G401 (cell line): ENCODE results near the gene HAUS3. TPM values are rescaled to one million over a fixed set of nuclear protein-coding genes. Genes with fewer than 3 reads are reported as not detected.
A peak's percentile ranks its signal among the peaks of the same experiment; 100 is the strongest.

Experiments used
- DNase-seq: peaks from one replicate; pipeline ENCODE4 v3.0.0-alpha.2; 2015; ENCODE audit warnings: low spot score
- in situ Hi-C: cut with HindIII; loops from 2 replicates; pipeline ENCODE4 v1.10.0; 2016; ENCODE audit warnings: low sequenced_read_pairs, mixed read lengths
- total RNA-seq: library from RNA; depleted of rRNA; stranded (reverse); fragments of >200 nt; shearing (Covaris generic); gene quantifications from 2 replicates; pipeline ENCODE4 v1.2.3, GENCODE V29; 2014; rRNA removed

Gene HAUS3, protein sequence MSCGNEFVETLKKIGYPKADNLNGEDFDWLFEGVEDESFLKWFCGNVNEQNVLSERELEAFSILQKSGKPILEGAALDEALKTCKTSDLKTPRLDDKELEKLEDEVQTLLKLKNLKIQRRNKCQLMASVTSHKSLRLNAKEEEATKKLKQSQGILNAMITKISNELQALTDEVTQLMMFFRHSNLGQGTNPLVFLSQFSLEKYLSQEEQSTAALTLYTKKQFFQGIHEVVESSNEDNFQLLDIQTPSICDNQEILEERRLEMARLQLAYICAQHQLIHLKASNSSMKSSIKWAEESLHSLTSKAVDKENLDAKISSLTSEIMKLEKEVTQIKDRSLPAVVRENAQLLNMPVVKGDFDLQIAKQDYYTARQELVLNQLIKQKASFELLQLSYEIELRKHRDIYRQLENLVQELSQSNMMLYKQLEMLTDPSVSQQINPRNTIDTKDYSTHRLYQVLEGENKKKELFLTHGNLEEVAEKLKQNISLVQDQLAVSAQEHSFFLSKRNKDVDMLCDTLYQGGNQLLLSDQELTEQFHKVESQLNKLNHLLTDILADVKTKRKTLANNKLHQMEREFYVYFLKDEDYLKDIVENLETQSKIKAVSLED
- 12.3 and 15.5 TPM in 2 replicates for total RNA-seq

DNA sequence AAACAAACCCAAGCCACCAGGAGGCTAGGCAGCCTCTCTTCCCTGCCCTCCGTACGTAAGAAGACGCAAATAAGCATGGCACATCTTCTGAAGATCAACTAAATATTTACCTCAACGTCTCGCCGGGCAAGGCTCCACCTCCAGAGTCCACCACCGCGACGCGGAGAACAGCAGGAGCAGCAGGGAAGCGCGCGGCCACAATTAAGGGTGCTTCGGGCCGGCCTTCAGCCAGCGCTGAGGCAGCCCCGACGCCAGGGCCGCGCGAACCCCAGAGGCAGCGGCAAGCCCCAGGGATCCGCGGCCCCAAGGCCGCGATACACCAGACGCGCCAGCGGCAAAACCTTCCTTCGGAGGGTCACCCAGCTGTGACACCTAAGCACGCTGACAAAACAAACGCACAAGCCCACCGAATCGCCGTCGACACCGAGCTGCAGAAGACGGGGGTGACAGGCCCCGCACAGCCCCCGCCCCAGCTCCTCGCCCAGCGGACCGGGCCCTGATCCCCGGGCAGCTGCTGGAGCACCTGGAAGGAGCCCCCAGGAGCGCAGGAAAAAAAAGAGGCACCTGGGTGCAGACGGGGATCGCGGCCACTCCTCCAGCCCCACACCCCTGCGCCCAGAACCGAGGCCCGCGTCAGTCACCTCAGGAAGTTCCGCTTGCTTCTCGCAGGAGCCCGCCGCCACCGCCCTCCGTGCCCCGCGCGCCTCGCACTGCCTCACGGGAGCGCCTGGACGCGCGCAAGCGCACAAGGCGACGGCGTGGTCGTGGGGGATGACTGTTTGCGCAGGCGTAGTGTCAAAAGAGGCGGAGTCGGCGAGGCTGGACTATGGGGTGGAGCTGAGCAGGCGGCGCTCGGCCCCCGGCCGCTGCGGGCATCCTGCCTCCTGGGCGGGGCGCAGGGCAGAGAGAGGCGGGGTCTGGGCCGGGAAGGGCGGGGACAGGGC, at the start of gene HAUS3, which contains the start of gene POLN:
Gene HAUS3, minus strand, starts transcription at position 712 of the 944 bp plus-strand sequence. CDS start 1,175 bp downstream, outside the sequence.
Gene POLN, minus strand, starts transcription at position 712 of the 944 bp plus-strand sequence. CDS start 12,890 bp downstream, outside the sequence.
- peak; percentile 96 for DNase-seq
- in situ Hi-C loops = loop anchor here (10.0 kb wide), 3 partner anchors 63 to 213 kb away; no protein-coding TSS in a partner anchor

DNA sequence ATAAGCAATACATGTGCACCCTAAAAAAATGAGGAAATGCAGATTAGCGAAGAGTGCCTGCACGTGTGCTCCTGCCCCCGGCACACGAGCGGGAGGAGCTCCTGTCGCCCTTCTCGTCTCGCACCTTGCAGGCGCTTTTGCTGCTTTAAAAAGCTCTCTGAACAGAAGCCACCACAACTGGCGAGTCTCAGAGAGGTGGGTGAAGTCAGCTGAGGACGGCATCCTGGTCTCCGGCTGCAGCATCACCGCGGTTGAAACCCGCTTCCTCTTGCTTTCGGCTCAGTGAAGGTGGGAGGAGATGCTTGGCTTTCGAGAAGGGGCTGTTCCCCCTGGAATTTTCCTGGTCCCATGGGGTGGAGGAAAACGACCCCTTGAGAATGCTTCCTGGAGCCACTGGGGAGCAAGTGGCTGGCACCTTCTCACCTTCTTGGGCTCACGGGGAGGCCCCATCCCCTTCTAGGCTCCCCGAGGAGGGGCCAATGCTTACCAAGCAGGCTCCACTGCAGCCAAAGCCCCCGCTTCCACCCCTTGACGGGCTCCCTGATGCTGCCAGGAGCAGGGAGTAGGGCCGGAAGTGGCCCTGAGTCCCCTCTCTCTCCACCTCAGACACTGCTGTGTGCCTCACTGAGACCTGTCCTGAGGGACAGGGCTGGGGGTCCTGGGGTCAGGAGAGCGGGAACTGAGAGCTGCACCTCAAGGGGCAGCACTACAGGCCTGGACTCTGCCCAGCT, 49.2 kb upstream of the HAUS3 start:
- DNase-seq = no peak

DNA sequence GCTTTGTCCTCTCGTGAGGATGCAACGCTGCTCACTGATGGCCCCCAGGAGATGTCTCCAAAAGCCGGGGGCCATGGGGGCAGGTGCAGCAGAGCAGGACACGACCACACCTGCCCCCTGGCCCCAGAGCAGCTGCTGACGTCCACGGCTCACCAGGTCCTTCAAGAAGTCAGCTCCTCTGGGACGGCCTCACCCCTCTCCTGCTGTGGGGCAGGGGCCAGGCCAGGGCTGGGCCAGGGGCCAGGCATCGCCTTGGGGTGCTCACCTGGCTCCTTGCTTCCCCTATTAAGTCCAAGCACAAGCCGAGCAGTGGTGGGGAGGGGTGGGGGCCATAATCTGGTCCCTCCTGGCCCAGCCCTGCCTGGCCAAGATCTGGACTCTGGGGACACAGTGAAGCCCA, 48.6 kb upstream of the HAUS3 start:
- DNase-seq = no peak
- in situ Hi-C loops = no loop called here

More for the DNA sequence above, 49.2 kb upstream of the HAUS3 start:
- in situ Hi-C loops = no loop called here

DNA sequence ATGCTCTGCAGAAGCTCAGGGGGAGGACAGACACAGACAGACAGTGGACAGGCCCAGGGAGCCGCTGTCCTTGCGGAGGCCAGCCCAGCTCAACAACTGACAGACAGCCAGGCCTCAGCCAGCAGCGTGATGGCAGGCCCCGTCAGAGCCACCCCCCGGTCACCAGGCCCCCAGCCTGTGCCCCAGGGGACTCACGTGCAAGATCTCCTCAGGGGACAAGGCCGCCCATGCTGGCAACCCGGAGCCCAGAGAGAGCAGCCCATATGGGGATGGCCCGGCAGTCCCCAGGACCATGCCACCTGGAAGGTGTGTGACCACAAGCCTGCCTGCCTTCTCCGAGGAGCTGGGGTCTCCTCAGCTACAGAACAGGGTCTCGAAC, 48.0 kb upstream of the HAUS3 start:
- DNase-seq = no peak
- in situ Hi-C loops = no loop called here

DNA sequence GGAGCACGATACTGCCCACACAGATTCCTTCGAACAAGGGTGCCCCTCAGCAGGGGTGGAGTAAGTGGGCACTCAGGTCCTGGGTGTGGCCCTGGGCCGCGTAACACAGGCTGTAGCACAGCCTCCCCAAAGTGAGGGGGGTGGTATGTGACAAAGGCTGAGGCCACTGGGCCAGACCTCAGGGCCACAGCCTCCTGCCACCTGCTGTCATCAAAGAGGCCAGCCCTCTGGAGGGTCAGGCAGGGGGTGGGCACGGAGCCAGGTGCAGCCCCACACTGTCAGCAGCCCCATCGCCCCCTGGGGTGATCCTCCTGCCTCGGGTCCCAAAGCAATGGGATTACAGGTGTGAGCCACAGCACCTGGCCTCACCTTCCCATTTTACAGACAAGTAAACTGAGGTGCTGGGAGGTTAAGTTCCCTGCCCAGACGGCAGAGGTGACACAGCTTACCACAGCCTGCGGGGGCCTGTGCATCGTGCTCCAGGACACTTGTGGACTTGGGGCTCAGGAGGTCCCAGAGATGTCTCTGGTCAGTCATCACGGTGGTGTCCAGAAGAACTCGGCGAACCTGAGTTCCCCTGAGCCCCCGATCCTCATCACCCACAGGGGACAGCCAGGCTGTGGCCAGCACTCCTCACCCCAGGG, 47.5 kb upstream of the HAUS3 start:
- in situ Hi-C loops = no loop called here

DNA sequence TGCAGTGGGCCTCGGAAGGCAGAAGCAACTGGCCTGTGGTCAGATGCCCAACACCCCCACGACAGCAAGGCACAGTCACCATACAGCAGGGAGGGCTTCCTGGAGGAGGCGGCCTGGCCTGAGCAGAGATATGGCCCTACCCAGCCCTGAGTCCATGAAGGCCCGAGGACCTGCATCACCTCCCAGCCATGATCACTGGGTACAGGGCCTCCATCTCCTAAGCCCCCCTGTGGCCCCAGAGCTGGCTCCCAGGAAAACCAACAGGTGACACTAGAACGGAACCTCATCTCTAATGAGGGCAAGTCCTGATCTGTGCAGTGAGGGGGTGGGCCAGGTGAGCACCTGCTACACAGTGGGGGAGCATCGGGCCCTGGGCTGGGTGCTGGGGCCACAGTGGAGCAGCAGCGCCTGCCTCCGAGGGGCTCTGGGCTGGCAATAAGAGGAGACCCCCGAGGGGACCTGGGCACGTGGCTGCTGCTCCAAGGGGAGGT, 46.2 kb upstream of the HAUS3 start:
- in situ Hi-C loops = no loop called here
- DNase-seq = no peak

More for the DNA sequence above, 47.5 kb upstream of the HAUS3 start:
- no peak for DNase-seq

DNA sequence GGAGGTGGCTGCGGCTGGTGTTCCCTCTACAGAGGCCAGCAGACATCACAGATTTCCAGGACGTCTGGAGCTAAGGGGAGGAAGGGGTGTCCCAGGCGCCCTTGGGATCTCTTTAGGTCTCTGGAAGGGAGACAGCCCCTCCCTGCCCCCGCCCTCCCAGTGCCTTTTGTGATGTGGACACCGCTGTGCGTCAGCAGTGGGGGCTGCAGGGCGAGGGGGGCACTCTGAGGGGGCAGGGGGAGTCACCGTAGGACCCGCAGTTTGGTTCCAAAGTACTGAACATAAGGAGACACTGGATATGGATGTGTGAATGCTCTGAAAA, 45.6 kb upstream of the HAUS3 start:
- in situ Hi-C loops = no loop called here
- DNase-seq = no peak

DNA sequence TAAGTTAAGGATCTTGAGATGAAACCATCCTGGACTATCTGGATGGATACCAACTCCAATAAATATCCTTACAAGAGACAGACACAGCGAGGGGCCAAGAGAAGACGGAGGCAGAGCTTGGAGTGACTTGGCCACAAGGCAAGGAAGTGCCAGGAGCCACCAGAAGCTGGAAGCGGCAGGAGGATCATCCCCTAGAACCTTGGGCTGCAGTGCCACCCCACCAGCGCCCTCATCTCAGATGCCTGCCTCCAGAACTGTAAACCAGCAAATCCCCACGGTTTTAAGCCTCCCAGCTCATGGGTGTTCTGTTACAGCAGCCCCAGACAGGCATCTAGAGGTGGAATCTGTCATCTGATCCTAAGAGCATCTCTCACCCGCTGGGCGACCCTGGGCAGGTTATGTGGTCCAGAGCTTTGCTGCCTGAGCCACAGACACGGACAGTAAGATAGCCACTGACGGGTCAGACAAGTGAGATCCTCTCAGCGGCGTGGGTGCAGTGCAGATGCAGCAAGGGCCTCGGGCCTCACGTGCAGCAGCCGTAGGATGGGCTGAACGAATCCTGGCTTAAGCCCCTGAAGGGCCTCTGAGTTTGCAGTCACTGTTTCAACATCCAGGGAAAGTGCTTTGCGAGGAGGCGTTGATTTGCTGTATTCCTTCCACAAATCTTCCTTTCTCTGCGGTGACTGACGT, 45.1 kb upstream of the HAUS3 start:
- no peak for DNase-seq
- in situ Hi-C loops = no loop called here

DNA sequence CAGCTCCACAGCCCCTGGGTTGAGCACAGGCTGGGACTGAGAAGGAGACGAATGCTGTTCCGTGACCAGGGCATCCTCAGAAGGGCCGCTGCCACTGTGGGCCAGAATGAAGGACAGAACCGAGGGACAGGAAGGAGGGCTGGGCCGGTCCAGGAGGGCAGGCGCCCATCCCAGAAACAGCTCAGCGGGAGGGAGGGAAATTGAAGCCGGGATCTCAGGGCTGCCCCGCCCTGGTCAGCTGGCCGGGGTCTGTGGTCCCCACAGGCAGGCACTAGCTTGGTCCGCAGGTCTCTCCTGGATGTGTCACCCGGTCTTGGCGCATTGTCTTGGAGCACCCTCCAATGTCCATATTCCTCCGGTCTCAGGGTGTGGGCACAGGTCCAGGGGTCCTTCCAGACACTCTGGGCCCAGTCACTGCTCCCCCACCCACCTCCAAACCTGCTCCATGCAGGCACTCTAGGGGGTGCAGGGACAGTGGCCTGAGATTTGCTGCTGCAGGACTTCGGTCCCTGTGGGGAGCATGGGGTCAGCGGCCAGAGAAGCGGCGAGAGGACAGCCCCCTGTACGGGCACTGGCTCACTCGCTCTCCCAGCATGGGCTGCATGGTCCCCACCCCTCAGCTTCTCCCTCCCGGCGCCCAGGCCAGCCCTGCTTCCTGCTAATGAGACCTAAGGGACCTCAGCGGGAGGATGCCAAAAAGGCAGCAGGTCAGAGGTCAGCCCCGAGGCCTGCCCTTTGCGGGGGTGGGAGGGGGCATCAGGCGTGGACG, 43.9 kb upstream of the HAUS3 start:
- DNase-seq = no peak
- in situ Hi-C loops = no loop called here

DNA sequence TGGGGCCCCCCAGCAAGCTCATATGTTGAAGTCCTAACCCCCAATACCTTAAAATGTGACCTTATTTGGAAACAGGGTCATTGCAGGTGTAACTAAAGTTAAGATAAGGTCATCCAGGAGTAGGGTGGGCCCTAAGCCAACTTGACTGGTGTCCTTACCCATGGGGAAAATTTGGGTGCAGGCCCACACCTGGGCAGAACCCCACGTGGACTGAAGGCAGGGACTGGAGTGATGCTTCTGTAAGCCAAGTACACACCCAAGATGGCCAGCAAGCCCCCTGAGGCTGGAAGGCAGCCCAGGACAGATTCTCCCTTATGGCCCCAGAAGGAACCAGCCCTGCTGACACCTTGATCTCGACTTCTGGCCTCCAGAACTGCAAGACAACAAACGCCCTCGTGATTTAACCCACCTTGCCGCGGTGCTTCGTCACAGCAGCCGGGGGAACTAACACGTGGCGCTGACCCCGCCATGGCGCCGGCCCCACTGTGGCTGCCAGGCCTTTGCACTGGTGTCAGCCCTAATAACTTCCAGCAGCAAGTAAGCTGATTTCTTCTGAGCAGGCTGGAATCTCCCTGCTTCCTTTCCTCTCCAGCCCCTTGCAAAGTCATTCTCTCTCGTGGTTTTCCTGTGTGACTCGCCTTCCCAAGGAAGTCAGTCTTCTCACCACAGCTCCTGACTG, 43.2 kb upstream of the HAUS3 start:
- in situ Hi-C loops = no loop called here
- DNase-seq = no peak

DNA sequence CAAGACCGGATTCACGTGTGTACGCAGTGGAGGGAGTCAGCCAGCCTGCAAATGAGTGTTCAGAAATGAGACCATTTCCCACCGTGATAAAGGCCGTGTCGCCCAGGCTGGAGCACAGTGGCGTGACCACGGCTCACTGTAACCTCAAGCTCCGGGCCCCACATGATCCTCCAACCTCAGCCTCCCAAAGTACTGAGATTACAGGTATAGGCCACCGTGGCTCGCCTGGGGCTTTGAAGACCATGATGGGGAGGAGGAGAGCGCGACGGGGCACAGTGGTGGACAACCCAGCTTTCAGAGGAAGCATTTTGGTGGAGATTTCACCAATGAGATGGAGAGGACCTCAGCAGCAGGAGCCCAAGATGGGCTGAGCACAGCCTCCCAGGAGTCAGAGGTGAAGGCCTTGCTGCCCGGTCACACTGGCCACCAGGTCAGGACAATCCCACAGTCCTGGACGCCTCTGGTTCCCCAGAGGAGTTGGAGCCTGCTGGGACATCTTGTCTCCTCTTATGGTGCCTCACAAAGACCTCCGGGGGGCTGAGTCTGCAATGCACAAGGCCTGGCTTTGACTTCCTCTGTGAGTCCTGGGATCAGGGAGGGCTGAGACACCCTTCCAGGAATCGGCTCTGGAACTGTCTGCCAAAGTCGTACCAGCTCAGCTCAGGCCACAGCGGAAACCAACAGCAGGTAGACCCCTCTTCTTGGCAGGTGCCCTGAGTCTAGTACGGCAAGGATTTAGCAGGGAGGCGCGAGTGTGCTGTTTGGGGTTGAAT, 42.4 kb upstream of the HAUS3 start:
- in situ Hi-C loops = no loop called here
- no peak for DNase-seq

DNA sequence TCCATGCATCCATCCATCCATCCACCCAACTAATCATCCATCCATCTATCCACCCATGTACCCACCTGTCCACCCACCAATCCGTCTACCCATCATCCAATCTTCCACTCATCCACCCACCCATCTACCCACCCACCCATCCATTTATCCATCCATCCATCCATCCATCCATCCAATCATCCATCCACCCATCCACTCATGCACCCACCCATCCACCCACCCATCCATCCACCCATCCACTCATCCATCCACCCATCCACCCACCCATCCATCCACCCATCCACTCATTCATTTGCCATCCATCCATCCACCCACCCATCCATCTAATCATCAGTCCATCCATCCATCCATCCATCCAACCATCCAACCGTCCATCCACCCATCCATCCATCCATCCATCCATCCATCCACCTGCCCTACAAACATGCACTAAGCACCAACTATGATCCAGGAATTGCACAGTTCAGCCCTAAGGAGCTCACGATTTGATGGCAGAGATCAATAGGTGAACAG, 41.3 kb upstream of the HAUS3 start:
- in situ Hi-C loops = no loop called here
- DNase-seq = no peak

DNA sequence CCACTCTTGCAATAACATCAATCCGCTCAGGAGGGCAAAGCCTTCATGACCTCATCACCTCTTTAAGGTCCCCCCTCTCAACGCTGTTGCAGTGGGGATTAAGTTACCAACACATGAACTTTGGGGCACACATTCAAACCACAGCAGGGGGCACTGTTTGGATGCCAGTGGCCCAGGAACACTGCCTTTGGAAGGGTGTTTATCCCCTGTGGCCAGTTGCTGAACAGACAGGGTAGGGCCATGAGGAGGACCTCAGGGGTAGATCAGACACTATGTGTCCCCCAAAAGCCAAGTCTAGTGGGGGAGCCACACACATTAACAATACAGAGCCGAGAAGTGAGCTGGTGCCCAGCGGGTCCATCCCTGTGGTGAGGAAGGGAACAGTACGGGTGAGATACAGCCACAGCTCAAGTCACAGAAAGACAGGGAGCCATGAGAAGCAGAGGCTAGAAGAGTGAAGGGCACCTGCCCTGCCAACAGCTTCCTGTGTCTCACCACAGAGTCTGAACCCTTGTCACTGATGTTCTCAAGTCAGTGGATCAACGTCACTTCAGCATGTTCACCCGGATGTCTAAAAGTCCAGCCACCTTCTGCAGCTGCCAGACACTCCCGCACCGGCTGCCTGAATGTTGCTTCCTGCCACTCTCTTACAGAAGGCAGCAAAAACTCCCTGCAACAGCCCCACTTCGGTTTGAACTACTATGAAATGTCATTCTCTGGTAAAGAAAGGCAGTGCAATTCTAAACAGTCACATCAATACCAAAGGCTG, 39.8 kb upstream of the HAUS3 start:
- no peak for DNase-seq
- in situ Hi-C loops = no loop called here

DNA sequence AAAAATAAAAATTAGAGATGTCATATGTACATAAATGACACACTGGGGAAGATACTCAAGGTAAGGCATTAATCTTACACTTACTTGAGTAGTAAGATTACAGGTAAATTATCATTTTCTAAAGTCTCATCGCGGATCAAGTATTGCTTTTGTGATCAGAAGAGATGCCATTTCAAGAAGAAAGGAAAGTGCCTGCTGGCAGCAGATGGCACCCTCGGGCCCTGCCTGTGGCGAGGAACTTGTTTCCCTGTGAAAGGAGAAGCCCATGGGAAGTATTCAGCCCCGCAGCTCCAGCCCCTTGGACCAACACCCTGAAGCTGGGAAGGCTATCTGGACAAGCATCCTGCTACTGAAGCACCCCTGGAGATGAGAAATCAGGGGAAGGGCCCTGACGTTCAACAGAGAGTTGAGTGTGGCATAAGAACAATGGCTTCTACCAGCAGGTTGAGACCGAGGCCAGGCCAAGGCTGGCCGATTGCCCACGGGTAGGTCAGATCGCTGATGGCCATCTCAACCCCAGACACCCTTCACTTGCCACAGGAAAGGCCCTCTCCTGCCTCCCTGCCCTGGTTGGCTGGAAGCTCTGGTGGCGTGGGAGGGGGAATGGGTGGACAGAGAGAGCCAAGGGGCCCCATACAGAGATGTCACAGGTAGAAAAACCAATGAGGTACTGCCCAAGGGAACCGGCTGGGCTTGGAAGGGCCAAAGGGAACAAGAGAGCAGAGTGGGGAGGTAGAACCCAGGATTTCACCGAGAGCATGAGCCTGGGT, 38.8 kb upstream of the HAUS3 start:
- in situ Hi-C loops = no loop called here

More for the DNA sequence above, 38.8 kb upstream of the HAUS3 start:
- DNase-seq = no peak
